SH-SY5Y (cell line): Measurements from ENCODE around the gene DAB1.

Experiments used
- GATA2 ChIP-seq: IDR thresholded peaks from 2 replicates; pipeline ENCODE4 v1.6.1; 2011; ENCODE audit warnings: mild to moderate bottlenecking, low read depth, low read length
- GATA3 ChIP-seq: IDR thresholded peaks from 2 replicates; pipeline ENCODE4 v1.6.1; 2011; ENCODE audit warnings: low read depth, mild to moderate bottlenecking, low read length, moderate library complexity

DNA sequence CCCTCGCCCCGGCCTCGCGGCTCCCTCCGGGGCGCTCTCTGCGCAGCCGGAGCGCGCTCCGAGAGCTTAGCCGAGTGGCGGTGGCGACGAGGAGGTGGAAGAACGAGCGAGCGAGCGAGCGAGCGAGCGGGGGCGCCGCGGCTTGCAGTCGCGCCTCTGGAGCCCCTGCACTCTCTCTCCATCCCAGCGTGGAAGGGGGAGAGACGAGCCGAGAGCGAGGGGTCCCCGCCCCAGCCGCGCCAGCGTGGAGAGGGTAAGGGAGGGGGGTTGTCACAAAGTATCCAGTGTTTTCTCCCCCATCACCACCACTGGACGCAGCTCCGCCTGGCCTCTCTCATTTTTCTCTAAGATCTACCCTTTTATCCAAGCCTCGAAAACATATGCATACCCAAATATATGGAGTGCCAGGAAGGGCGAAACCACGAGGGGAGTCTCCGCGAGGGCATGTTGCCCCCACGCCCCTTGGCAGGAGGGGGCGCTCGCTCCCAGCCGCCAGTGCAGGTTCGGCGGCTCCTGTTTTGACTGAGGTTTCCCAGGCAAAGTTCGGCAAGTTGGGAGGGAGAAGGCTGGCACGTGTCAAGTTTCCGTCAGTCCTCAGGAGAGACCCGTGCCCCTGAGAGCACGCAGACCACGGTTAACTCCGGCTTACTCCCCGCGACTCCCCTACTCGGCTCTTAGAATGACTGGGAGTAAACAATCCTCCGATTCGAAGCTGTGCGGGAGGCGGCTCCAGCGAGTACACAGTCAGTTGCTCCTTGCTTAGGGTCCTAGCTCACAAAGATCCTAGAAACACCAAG, 569 bp upstream of the DAB1 start:
- TF ChIP-seq GATA2, result no peak
- no peak for TF ChIP-seq GATA3
